ENCODE data around the gene CPLX1.

The CPLX1 gene

GRCh38 chr4:820230-821172 is 5.4 kb downstream of the CPLX1 start:
- no peak for DNase-seq (ENCODE audit: low read depth)
- no peak for TF ChIP-seq CTCF (conservative IDR thresholded peaks at IDR 0.05; ENCODE audit: low read depth, low read length)
- no peak overlapping the region for H3K4me3 ChIP-seq (ENCODE audit: low read length)

GRCh38 chr4:819401-820229 is 6.3 kb downstream of the CPLX1 start:
- DNase-seq (ENCODE audit: low read depth), result no peak
- no peak overlapping the region for H3K4me3 ChIP-seq (ENCODE audit: low read length)
- no peak for TF ChIP-seq CTCF (conservative IDR thresholded peaks at IDR 0.05; ENCODE audit: low read depth, low read length)

- H3K4me3 ChIP-seq (ENCODE audit: low read length), result no peak overlapping the region
Measured at GRCh38 chr4:818106-818921, 7.6 kb downstream of the CPLX1 start.

GRCh38 chr4:815464-816146 is 10.3 kb downstream of the CPLX1 start:
- H3K4me3 ChIP-seq (ENCODE audit: low read length), result no peak overlapping the region
- DNase-seq (ENCODE audit: low read depth), result no peak
- no peak for TF ChIP-seq CTCF (conservative IDR thresholded peaks at IDR 0.05; ENCODE audit: low read depth, low read length)

More at GRCh38 chr4:818106-818921, 7.6 kb downstream of the CPLX1 start:
- no peak for DNase-seq (ENCODE audit: low read depth)
- TF ChIP-seq CTCF (conservative IDR thresholded peaks at IDR 0.05; ENCODE audit: low read depth, low read length), result no peak

- no peak for TF ChIP-seq CTCF (conservative IDR thresholded peaks at IDR 0.05; ENCODE audit: low read depth, low read length)
- H3K4me3 ChIP-seq (ENCODE audit: low read length), result no peak overlapping the region
- DNase-seq (ENCODE audit: low read depth), result no peak
Measured at GRCh38 chr4:814312-814850, 11.5 kb downstream of the CPLX1 start.

- no peak overlapping the region for H3K4me3 ChIP-seq (ENCODE audit: low read length)
- peak; percentile 8 for TF ChIP-seq CTCF (conservative IDR thresholded peaks at IDR 0.05; ENCODE audit: low read depth, low read length)
- DNase-seq (ENCODE audit: low read depth), result no peak
Measured at GRCh38 chr4:813900-814299, 12.0 kb downstream of the CPLX1 start.
